GM18870 (cell line): ENCODE data around the gene DISP3.

Experiments used
- ATAC-seq: cut with Tn5 transposase; IDR thresholded peaks from one replicate; pipeline ENCODE4 v1.9.1; 2021; ENCODE audit warnings: moderate library complexity; ENCODE audit not compliant: unreplicated experiment

DISP3 gene, protein sequence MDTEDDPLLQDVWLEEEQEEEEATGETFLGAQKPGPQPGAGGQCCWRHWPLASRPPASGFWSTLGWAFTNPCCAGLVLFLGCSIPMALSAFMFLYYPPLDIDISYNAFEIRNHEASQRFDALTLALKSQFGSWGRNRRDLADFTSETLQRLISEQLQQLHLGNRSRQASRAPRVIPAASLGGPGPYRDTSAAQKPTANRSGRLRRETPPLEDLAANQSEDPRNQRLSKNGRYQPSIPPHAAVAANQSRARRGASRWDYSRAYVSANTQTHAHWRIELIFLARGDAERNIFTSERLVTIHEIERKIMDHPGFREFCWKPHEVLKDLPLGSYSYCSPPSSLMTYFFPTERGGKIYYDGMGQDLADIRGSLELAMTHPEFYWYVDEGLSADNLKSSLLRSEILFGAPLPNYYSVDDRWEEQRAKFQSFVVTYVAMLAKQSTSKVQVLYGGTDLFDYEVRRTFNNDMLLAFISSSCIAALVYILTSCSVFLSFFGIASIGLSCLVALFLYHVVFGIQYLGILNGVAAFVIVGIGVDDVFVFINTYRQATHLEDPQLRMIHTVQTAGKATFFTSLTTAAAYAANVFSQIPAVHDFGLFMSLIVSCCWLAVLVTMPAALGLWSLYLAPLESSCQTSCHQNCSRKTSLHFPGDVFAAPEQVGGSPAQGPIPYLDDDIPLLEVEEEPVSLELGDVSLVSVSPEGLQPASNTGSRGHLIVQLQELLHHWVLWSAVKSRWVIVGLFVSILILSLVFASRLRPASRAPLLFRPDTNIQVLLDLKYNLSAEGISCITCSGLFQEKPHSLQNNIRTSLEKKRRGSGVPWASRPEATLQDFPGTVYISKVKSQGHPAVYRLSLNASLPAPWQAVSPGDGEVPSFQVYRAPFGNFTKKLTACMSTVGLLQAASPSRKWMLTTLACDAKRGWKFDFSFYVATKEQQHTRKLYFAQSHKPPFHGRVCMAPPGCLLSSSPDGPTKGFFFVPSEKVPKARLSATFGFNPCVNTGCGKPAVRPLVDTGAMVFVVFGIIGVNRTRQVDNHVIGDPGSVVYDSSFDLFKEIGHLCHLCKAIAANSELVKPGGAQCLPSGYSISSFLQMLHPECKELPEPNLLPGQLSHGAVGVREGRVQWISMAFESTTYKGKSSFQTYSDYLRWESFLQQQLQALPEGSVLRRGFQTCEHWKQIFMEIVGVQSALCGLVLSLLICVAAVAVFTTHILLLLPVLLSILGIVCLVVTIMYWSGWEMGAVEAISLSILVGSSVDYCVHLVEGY (N-terminal part only)

DNA sequence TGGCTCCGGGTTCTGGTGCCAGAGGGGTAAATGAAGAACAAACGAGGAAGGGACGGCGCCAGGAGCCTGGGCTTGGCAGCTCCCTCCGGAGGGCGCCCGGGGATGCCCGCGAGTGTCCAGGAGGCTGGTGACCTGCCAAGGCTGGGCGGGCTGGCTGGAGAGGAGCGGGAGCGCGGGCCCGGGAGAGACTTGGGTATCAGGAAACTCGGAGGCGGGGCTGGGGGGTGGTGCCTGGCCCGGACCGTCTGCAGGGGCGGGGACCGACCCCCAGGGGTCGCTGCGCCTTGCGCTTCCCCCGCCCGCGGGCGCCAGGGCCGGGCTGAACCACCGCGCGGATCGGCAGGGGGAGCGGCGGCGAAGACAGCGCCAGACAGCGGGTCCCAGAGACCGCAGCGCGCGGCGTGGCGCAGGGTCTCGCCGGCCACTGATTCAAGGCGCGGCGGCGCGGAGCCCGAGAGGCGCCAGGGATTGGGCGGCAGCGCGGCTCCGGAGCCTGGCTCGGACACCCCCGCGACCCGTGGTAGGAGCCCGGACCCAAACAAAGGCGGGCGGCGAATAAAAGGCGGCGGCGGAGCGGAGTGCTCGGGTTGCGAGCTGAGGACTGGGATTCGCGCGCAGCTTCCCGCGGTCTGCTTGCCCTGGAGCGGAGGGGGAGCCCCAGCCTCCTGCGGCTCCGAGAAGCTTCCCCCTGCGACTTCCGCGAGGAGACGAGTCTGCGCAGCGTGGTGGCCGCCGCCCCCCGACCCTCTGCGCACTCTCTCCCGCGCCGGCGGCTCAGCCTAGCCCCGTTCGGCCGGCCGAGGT is at the start of gene DISP3:
TSS of gene DISP3 (plus strand) at position 585 of the 804 bp plus-strand sequence. CDS start 21,838 bp downstream, outside the sequence.
- no peak for ATAC-seq

DNA sequence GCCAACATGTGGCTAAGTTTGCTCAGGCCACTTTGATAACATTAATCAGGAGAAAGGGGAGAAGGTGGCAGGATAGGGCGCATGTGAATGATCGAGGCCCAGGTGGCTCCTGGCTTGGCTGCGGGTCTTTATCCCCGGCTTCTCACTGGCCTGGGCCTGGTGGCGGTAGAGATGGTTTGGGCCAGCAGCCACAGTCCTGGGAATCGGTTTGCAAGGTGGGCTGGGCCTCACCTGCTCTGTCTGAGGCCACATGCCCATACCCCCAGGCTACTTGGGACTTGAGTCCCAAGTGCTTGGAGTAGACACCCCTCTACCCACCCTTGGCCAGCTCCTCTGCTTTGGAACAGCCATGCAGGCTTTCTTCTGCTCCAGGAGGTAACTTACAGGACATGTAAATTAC is 49.7 kb upstream of the DISP3 start:
- no peak for ATAC-seq

DNA sequence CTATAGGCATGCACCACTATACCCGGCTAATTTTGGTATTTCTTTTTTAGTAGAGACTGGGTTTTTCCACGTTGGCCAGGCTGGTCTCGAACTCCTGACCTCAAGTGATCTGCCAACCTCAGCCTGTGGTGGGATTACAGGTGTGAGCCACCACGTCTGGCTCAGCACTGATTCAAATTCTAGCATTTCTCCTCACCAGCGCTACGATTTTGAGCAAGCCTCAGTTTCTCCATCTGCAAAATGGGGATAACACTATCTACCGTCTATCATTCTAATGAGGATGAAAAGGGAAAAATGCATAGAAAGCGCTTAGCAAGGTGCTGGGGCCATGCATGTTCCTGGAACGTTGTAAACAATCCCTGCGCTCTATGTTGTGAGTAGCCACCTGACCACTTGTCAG is 49.0 kb upstream of the DISP3 start:
- no peak for ATAC-seq

DNA sequence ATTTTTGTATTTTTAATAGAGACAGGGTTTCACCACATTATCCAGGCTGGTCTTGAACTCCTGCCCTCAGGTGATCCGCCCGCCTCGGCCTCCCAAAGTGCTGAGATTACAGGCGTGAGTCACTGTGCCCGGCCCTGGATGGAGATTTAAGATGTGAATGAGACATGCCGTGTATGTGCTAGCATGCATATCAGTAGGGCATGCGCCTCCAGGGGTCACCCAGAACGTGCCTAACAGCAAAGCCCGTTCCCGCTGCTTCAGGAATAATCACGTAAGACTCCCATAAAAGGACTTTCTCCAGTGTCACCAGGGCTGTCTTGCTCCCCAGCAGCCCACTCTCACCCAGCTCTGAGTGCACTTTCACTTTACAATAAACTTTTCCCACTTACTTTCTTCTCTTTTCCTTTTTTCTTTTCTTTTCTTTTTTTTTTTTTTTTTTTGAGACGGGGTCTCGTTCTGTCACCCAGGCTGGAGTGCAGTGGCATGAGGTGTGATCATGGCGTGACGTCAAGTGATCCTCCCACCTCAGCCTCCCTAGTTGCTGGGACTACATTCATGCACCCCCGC is 46.9 kb upstream of the DISP3 start:
- ATAC-seq: no peak

DNA sequence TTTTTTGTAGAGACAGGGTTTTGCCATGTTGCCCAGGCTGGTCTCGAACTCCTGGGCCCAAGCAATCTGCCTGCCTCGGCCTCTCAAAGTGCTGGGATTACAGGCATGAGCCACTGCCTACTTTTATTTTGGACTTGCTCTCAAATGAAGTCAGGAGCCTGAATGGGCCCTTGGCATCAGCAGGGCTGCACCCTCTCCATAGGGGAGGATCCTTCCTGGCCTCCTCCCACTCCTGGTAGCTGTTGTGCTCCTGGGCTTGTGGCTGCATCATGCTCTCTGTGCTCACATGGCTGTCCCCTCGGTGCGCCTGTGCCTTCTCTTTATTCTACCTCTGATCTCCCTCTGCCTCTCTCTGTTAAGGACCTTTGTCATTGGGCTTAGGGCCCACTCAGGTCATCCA is 46.4 kb upstream of the DISP3 start:
- ATAC-seq: no peak

DNA sequence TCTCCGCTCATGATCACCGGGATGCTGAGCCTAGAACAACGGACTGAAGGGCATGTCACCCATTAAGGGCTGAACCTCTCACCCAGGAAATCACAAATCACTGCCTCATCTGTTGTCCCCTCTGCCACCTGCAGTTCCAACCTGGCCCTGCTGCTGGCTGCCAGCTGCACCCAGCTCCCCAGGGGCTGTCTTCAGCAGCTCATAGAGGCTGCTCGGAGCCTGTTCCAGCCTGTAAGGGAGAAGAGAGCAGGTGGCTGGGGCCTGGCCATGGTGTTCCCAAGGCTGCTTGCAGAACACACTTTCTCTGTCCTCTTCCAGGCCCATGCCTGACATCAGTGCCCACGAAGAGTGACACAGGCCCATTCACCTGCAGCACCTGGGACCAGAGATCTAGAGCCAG is 44.5 kb upstream of the DISP3 start:
- no peak for ATAC-seq

DNA sequence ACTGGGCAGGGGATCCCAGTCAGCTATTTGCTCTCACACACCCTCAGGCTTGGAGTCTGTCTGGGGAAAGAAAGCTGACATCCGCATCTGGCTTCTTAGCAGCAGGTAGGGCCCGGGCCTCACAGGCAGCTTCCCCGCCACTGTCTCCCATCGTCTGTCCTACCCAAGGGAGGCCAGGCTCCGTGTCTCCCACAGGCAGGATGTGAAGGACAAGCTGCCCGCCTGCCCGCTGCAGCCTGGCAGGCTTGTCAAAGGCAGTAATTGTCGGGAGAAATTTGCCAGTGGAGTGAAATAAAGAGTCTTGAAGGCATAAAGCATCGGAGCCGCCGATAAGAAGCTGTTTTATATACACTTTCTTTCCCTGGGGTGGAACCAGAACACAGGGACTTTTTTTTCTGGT is 44.0 kb upstream of the DISP3 start:
- no peak for ATAC-seq

DNA sequence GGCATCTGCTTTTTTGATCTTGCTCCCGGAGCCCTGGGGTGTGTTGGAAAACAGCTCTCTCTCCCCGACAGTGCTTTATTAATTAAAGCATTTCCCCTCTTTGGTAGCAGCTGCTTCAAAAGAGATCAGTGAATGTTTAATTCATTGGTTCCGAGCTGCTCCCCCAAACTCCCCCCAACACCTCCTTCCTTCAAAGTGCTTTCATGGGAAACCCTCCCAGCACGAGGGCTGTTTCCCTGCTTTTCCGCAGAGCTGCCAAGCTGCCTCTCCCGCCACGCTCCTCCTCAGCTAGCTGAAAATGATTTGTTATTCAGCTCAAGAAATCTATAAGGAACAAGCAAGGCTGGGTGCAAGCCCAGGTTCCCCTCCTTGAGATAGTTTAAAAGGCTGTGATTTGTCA is 40.0 kb upstream of the DISP3 start:
- ATAC-seq: no peak

DNA sequence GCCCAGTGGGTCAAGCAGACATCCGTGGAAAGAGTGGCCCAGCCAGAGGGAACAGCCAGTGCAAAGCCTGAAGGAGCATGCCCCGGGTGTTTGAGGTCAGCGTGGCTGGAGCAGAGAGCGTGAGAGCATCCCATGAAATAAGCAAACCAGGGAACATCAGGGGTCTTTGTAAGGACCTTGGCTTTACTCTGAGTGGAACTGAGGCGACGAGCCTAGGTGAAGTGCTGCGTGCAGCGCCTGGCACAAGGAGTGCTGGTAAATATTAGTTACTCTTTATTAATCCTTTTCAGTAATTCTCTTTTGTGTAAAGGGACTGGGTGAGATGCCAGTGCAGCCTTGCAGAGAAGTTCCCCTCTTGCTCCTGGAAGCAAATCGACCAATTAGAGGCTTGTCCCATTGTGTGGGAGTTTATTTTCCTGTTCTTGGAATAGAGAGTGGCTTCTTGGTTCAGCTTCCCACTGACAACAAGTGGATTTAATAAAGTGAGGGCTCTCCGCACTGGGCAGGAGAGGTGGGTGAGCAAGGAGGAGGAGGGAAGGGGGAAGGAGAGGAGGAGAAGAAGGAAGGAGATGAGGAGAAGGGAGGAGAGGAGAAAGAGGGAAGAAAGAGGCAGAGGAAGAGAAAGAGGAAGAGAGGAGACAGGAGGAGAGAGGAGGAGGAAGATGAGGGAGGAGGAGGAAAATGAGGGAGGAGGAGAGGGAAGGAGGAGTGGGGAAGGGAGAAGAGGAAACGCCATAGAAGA is 37.6 kb upstream of the DISP3 start:
- no peak for ATAC-seq

DNA sequence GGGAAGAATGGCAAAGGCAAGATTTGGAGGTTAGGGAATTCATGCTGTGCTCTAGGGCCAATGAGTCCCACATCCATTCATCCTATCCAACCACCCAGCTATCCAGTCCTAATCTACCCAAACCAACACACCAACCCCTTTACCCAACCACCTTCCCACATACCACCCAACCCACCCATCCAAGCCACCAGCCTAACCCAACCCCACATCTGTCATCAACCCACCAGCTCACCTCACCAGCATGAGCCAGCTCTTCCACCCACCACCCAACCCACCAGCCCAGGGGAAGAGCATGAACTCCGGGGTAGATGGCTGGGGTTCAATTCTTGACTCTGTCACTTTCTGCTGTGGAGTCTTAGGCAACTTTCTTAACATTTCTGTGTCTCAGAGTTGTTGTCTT is 35.9 kb upstream of the DISP3 start:
- ATAC-seq: no peak

DNA sequence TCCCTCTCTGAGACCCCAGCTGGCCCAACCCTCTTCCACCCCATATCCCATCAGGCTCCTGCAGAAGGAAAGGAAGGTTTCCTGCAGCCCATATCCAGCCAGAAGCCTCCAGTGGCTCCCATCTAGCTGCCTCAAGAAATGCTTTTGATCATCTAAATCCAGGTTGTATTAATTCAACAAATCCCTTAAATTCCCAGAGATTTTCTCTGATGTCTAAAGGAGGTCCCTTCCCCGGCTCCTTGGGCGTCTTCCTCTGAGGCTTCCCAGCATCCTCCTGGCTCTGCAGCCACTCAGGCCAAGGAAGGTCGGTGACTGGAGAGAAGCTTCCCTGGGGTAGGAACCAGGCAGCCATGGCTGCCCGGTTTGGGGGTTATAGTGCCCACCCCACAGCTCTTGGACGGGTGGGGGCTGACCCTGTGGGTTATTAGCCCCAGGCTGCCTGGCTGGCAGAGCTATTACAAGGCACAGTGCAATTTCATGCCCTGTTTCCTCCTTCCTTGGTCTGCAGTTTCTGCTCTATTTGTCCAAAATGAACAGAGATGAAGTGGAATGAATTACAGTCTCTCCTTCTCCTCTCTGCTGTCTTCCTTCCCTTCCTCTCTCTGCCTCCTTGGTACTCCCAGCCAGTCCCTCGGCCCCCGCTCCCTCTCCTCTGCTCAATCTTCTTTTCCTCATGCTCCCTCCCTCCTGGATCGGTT is 34.8 kb upstream of the DISP3 start:
- ATAC-seq: no peak

DNA sequence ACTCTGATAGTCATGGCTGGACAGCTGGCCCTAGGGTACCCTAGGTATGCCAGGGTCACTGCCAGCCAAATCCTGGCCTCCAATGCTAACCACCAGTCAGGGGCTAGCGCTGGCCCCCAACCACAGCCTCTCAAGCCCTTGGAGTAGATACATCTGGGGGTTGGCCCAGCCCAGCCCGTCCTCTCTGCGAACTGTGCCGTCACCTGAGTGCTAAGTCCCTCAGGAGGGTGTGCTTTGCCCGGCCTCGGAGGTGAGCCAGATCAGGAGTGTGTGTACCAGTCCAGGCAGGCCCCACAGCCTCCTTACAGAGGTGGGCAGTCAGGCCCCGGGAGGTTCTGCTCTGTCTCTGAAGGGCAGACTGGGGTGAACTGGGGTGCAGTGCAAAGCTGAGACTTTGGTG is 34.0 kb upstream of the DISP3 start:
- no peak for ATAC-seq

DNA sequence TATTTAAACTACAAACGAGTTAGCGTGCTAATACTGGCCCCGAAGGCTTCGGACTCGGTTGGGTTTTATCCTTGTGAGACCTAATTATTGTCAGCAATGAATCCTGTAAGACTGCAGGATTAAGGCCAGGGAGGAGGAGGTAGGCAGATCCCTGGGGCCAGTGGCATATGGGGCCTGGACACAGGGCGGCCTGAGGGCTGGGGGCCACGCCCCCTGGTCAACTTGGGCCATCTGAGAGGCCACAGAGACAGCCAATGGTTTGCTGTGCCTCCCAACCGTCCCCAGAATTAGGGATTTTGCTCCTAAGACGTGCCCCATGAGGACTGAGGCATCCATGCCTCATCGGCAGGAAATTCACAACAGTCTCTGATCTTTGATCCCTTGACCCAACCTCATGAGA is 31.1 kb upstream of the DISP3 start:
- ATAC-seq: no peak

DNA sequence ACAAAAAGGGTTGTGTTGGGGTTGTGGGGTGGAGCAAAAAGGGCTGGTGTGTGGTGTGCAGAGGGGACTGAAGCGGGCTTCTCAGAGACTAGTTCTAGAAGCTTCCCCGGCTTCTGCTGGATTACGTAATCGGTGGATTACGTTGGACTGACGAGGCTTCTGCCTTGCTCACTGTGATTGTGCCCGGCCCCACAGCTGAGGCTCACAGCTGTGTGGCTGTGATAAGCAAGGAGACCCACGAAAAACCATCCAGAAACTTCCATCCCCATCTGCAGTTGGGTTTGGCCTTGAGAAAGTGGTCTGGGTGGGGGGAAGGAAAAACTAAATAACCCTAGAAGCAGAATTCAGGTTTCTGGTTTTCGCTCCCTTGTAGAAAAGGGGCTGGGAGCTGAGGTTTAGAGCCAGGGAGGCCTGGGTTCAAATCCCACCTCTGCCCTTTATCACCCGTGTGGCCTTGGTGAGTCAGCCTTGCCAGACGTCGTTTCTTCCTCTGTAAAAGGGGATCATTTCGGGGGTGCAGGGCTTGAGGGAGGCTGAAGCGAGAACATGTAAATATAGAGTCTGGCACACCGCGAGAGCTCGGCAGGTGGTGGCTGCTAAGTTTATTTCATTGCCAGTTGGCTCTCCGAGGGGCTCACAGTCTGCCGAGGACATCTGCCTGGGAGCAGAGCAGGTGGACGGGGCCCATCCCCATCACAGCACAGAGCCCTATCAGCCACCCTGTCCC is 30.4 kb upstream of the DISP3 start:
- ATAC-seq: no peak

DNA sequence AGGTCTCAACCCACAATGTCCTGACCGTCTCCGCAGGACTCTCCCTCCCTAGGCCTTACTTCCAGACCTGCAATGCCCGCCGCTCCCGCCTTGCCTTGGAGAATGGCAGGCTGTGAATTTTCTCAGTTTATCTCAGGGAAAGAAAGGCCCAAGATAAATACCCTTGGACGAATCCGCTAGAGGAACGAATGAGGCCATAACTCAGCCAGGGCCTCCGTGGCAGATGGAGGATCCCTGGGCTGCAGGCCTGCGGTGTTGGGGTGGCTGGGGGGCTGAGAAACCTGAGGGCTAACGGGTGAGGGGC is 29.9 kb upstream of the DISP3 start:
- ATAC-seq: no peak

DNA sequence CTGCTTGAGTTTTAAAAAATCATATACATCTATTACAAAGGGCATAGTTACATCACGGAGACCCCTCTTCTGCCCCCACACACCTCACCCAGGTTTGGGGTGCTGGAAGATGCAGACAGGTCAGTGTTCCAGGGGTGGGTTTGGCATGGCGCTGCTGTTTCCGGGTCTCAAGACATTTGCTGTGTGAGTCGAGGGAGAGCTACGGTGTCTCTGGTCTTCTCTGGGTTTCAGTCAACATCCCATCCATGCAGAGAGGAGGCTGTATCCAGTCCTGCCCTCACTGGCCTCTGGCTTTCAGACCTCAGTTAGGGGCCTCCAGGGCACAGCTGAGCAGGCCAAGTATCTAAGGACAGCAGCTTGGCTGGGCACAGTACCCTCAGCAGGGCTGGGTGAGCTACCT is 28.6 kb upstream of the DISP3 start:
- ATAC-seq: no peak

DNA sequence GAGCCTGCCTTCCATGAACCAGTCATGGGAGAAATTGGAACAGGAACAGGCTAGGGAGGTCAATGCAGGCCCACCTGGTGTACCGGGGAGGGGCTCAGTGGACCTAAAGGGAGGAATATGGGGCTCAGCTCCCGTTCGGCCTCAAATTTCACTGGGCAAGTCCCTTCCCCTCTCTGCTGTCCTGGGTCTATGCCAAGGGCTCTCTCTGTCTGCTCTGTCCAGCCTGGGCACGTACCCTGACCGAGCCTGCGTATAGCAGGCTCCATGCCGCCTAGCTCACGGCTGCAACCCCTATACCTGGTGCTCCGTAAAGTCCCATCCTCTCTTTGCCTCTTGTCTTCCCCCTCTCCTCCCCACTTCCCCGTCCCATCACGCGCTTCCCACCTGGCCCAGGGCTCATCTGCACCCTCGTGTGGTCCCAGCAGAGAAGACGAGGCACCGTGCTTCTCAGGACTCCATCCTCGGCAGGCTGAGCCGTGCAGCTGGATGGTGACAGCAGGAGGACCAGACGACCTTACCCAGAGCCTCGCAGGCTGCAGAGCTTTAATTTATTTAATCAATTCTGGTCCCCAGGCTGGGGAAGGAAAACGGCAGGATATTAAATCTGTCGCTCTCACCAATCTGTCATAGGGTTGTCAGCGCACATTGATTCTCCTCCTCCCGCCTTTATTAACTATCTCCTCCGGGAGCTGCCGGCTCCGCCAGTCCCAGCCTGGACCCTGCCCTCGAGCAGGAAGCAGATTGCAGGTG is 25.0 kb upstream of the DISP3 start:
- no peak for ATAC-seq
